ENCODE measurements around the gene DCP1B. TPM values are rescaled to one million over a fixed set of nuclear protein-coding genes. Genes with fewer than 3 reads are reported as not detected.

Gene DCP1B
- total and polyA plus RNA-seq, 2 experiments from 2014 or later: 13.4 to 20.9 TPM

DNA sequence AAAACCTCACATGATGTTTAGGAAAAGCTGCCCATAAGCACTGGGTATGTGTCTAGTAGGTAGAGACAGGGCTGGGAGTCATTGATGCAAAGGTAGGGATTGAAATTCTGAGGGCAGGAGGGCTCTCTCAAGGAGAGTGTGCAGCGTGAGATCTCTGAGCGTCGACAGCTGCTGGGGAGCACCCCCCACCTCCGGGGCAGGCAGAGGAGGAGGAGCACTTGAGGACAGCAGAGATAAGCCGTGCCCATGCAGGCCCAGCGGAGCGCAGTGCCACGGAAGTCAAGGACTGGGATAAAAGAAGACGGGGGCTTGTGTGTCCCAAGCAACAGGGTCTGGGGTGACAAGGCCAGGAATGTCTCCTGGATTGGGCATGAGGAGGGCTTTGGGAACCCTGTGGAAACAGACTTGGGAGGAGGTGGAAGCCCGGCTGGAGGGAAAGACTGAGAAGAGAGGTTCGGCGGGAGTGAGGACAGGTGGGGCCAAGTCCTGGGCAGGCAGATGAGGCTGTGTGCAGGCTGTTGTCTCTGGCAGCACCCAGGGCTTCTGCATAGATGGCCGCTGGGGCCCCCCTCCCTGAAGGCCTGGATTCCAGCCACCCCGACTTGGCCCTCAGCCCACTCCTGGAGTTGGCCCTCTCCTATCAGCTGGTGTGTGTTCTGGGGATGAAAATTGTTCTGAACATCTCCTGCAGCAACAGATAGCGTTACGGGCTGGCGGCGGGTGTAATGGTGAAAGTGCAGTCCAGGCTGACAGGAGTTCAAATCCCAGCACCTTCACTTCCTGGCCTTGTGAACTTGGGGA, 87.7 kb downstream of the DCP1B start:
- Histone ChIP-seq H3K9me2 (replicated peaks; ENCODE audit: insufficient read depth) (no peaks in the 10 kb centered on the region), H3K36me3 (replicated peaks; ENCODE audit: insufficient read depth, low read depth) (no peaks in the 10 kb centered on the region), H3K4me2 (peak overlapping the region; percentile 37), H3K4me3 (no peak overlapping the region), H3K27ac (no peak overlapping the region), H3K27me3 (no peaks in the 10 kb centered on the region), H3K9me3 (ENCODE audit: low read depth) (no peaks in the 10 kb centered on the region), H3K4me1 (ENCODE audit: insufficient read depth) (peaks cover 15% of the 10 kb centered on the region), H2AFZ (no peak overlapping the region), H4K20me1 (ENCODE audit: insufficient read depth, poor library complexity, severe bottlenecking) (no peaks in the 10 kb centered on the region), H3K79me2 (no peaks in the 10 kb centered on the region)
- no peak for TF ChIP-seq CTCF (IDR thresholded peaks at IDR 0.05; ENCODE audit: poor library complexity)
- TF ChIP-seq EZH2 (IDR thresholded peaks at IDR 0.05; ENCODE audit: borderline replicate concordance): no peak
- TF ChIP-seq EZH2phosphoT487 (IDR thresholded peaks at IDR 0.05; ENCODE audit: low read depth, severe bottlenecking, unreplicated experiment): no peak
- peak; percentile 46 for DNase-seq (ENCODE audit: low spot score)
- WGBS (ENCODE audit: low lambda C conversion rate, missing lambda C conversion rate): 69% methylated on average over 18 of the region's 18 CpGs

DNA sequence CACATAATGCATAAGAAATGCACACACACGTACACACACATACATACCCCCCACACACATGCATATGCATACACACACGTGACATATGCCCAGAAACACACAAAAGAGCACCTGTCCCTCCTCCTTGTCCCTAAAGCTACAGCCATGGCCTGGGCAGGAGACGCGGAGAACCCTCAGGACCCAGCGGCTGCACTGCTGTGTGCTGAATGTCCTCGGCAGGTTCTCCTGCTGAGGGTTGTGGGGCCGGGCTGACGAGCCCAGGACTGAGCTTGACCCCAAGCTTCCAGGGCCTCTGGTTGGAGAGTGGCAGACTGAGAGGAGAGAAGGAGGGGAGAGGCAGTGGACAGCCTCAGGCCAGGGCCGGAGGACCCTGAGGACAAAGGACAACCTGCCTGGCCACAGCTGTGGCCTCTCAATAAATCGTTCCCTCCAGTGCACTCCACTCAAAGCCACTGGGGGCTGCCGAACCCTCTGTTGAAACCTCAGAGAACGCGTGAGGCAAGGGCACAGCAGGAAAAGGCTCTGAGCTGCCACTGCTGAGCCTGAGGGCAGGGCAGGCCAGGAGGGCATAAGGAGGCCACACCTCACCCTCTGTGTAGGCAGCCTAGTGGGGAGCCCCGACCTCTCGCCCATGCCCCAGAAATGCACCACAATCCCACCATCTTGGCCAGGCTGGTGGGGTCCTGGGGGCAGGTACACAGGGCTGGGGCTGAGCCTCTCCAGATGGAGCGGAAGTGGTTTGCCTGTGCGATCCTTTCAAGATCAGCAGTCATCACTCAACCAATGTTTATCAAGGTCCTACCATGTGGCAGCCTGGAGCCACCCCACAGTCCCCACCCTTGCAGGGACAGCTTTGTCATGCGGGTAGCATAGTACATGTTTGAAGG, 88.9 kb downstream of the DCP1B start:
- H3K4me3 ChIP-seq: no peak overlapping the region
- H3K27me3 ChIP-seq: no peaks in the 10 kb centered on the region
- H3K27ac ChIP-seq: no peak overlapping the region
- no peak overlapping the region for H3K4me2 ChIP-seq
- 89% methylated on average over 18 of the region's 18 CpGs for WGBS (ENCODE audit: low lambda C conversion rate, missing lambda C conversion rate)
- no peaks in the 10 kb centered on the region for H3K79me2 ChIP-seq
- no peak overlapping the region for H2AFZ ChIP-seq
- H3K4me1 ChIP-seq (ENCODE audit: insufficient read depth): peaks cover 15% of the 10 kb centered on the region
- H3K36me3 ChIP-seq (replicated peaks; ENCODE audit: insufficient read depth, low read depth): no peaks in the 10 kb centered on the region
- no peaks in the 10 kb centered on the region for H3K9me3 ChIP-seq (ENCODE audit: low read depth)
- DNase-seq (ENCODE audit: low spot score): peak; percentile 3
- TF ChIP-seq CTCF (IDR thresholded peaks at IDR 0.05; ENCODE audit: poor library complexity) (no peak), EZH2 (IDR thresholded peaks at IDR 0.05; ENCODE audit: borderline replicate concordance) (no peak), EZH2phosphoT487 (IDR thresholded peaks at IDR 0.05; ENCODE audit: low read depth, severe bottlenecking, unreplicated experiment) (no peak)
- H4K20me1 ChIP-seq (ENCODE audit: insufficient read depth, poor library complexity, severe bottlenecking): no peaks in the 10 kb centered on the region
- no peaks in the 10 kb centered on the region for H3K9me2 ChIP-seq (replicated peaks; ENCODE audit: insufficient read depth)

DNA sequence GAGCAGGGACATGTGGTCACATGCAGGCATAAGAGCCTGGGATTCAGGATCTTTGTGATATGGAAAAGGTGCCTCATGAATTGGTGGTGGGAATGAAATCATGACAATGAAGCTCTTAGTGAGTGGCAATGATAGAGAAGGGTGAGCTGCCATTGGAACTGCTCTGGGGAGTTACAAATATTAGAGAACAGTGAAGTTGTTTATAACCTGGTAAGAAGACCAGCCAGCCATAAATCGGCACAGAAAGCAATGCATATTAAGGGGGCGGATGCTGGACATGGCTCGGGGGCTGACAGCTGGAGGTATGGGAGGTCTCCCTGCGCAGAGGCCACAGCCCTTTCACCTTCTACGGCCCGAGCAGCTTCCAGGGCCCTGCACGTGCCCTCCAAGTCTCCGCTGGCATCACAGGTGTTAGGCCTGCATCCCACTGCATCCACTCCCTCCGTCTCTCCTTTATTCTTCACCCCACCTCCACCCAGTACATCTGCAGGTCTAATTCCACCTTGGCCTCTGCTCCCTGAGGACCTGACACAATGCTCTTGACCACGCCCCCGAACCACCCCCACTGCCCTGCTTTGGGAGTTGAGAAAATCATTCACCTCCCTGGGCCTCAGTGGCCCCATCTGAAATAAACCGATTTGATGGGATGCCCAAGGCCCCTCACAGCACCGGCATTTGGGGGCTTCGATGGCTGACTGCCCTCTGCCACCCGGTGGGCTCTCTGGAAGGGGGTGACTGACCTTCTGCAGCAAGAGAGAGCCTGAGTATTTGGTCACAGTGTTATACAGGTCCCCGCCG, 89.9 kb downstream of the DCP1B start:
- Histone ChIP-seq H3K9me2 (replicated peaks; ENCODE audit: insufficient read depth) (no peaks in the 10 kb centered on the region), H4K20me1 (ENCODE audit: insufficient read depth, poor library complexity, severe bottlenecking) (no peaks in the 10 kb centered on the region), H3K36me3 (replicated peaks; ENCODE audit: insufficient read depth, low read depth) (no peaks in the 10 kb centered on the region), H3K4me1 (ENCODE audit: insufficient read depth) (peaks cover 15% of the 10 kb centered on the region), H3K79me2 (no peaks in the 10 kb centered on the region), H3K4me3 (no peak overlapping the region), H2AFZ (no peak overlapping the region), H3K27me3 (no peaks in the 10 kb centered on the region), H3K9me3 (ENCODE audit: low read depth) (no peaks in the 10 kb centered on the region), H3K4me2 (no peak overlapping the region), H3K27ac (no peak overlapping the region)
- WGBS (ENCODE audit: low lambda C conversion rate, missing lambda C conversion rate): 88% methylated on average over 17 of the region's 17 CpGs
- DNase-seq (ENCODE audit: low spot score): no peak
- TF ChIP-seq EZH2 (IDR thresholded peaks at IDR 0.05; ENCODE audit: borderline replicate concordance) (no peak), CTCF (IDR thresholded peaks at IDR 0.05; ENCODE audit: poor library complexity) (no peak), EZH2phosphoT487 (IDR thresholded peaks at IDR 0.05; ENCODE audit: low read depth, severe bottlenecking, unreplicated experiment) (no peak)

Measured in hepatocyte (in vitro differentiated cells).